Suppressor macrophage treated with lipopolysaccharide for 1 hour (primary cell): ENCODE measurements around the gene CACNA1A.

Source experiments
- DNase-seq, 3 donors: peaks; one replicate each; pipeline ENCODE4 v3.0.0-alpha.2; 2020 to 2022

Gene CACNA1A

GRCh38 chr19:13159713-13160112 is 346.6 kb downstream of the CACNA1A start:
- DNase-seq: no peak
